ENCODE results near the gene ATP1B1. TPM values are rescaled to one million over a fixed set of nuclear protein-coding genes. Genes with fewer than 3 reads are reported as not detected.
"Not testable (repeated sequence)": the region's sequence is repeated elsewhere in the genome, so short reads cannot be mapped to it uniquely, and the experiment has no call there.

ATP1B1 gene
- total and polyA plus RNA-seq, 10 donors: 3.1 to 101 (median 57.3) TPM

DNA sequence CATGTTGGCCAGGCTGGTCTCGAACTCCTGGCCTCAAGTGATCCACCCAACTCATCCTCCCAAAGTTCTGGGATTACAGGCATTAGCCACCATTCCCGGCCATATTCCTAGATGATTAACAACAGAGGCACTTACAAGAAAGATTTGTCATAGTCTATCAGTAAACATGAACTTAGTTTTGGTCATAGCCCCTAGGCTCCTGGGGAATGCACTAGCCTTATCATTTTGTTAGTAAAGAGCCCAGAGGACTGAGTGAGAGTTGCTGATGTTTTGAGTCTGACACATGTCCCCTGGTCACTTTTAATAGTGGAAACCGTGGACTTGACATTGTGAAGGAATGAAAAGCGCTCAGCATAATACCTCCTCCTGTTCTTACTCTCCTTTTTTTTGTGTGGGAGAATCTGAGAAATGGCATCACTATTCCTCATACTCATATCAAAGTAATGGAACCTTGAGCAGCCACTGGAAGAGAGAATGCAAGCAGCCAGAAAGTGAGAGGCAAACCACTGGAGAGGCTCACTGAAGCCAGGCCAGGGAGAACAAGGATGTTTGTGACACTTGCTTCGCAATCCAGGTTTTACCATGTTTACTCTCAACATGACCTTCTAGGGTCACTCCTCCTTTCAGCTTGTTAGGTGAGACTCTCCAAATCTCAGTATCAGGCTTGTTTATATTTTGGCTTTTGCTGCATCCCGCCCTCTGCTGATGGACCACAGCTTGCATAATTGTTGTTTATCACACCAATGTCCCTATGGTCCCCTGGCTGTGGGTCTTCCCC is 14.8 kb downstream of the ATP1B1 start:
- H3K36me3 ChIP-seq: peaks cover 0 to 23% (median 0%) of the 10 kb centered on the region in 6 donors
- H3K9me3 ChIP-seq: no peaks in the 10 kb centered on the region
- intact Hi-C loops (cut with DNase I; ENCODE audit: low total_unique reads): no loop called here
- peaks cover 0 to 18% (median 6%) of the 10 kb centered on the region in 6 donors for H3K4me1 ChIP-seq
- TF ChIP-seq, protein P1, sequence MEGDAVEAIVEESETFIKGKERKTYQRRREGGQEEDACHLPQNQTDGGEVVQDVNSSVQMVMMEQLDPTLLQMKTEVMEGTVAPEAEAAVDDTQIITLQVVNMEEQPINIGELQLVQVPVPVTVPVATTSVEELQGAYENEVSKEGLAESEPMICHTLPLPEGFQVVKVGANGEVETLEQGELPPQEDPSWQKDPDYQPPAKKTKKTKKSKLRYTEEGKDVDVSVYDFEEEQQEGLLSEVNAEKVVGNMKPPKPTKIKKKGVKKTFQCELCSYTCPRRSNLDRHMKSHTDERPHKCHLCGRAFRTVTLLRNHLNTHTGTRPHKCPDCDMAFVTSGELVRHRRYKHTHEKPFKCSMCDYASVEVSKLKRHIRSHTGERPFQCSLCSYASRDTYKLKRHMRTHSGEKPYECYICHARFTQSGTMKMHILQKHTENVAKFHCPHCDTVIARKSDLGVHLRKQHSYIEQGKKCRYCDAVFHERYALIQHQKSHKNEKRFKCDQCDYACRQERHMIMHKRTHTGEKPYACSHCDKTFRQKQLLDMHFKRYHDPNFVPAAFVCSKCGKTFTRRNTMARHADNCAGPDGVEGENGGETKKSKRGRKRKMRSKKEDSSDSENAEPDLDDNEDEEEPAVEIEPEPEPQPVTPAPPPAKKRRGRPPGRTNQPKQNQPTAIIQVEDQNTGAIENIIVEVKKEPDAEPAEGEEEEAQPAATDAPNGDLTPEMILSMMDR (IDR thresholded peaks at IDR 0.05 in 8 of 11, conservative IDR thresholded peaks at IDR 0.05 in 3 of 11): no peak
- TF ChIP-seq POLR2AphosphoS5 (IDR thresholded peaks at IDR 0.05): no peak
- no peak for TF ChIP-seq POLR2A (IDR thresholded peaks at IDR 0.05)
- no peaks in the 10 kb centered on the region for H3K27me3 ChIP-seq (replicated peaks in 1 of 7)
- no peak for DNase-seq
- WGBS, 5 donors: 87 to 98% (median 95%) methylated on average over 6 of the region's 6 CpGs
- no peak overlapping the region for H3K4me3 ChIP-seq
- H3K27ac ChIP-seq: no peak overlapping the region

DNA sequence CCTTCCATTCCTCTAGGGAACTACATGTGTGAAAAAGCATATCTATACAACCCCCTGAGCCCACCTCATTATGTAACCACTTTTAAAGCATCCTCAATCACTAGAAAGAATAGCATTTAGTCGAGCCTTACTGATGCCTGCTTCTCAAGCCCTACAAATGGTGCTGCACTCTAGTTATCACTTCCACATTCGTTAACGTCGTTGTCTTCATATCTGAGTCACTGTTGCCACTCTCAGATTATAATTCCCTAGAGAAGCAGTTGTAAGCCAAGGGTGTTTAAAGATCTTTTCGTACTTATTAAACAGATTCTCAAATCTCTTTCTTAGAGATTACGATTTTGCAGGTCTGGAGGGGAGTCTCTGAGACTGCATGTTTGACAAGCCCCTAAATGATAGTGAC is 16.5 kb downstream of the ATP1B1 start:
- Histone ChIP-seq H3K4me3 (no peak overlapping the region), H3K27ac (no peak overlapping the region), H3K9me3 (no peaks in the 10 kb centered on the region), H3K27me3 (replicated peaks in 1 of 7) (no peaks in the 10 kb centered on the region), H3K4me1 (peaks cover 0 to 3% (median 0%) of the 10 kb centered on the region in 6 donors), H3K36me3 (peaks cover 0 to 39% (median 0%) of the 10 kb centered on the region in 6 donors)
- TF ChIP-seq POLR2A (IDR thresholded peaks at IDR 0.05) (no peak), POLR2AphosphoS5 (IDR thresholded peaks at IDR 0.05) (no peak)
- TF ChIP-seq, protein P1 (IDR thresholded peaks at IDR 0.05 in 8 of 11, conservative IDR thresholded peaks at IDR 0.05 in 3 of 11): no peak
- no peak for DNase-seq
- 59 to 84% (median 75%) methylated on average over 6 of the region's 6 CpGs for WGBS, 5 donors
- intact Hi-C loops (cut with DNase I; ENCODE audit: low total_unique reads): no loop called here

DNA sequence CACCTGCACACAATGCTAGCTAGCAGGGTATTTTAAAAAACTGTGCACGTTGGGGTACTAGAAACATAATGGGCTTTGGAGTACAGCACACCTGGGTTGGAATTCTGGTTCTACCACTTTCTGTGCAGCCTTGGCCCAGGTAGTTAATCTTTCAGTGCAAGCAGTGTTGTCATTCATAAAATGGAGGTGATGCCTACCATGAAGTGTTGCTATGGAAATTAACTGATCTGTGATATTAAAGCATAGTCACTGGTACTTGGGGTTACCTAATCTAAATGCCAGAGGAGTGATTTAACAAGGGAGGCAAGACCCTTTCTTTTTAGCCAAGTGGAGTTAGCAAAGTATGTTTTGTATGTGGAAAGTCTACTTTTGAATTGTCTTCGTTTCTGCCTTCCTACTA is 18.0 kb downstream of the ATP1B1 start:
- H3K36me3 ChIP-seq: peaks cover 0 to 51% (median 0%) of the 10 kb centered on the region in 6 donors
- TF ChIP-seq POLR2A (IDR thresholded peaks at IDR 0.05) (no peak), POLR2AphosphoS5 (IDR thresholded peaks at IDR 0.05) (no peak)
- TF ChIP-seq, protein P1 (IDR thresholded peaks at IDR 0.05 in 8 of 11, conservative IDR thresholded peaks at IDR 0.05 in 3 of 11): no peak
- H3K4me1 ChIP-seq: no peaks in the 10 kb centered on the region
- no peaks in the 10 kb centered on the region for H3K9me3 ChIP-seq
- intact Hi-C loops (cut with DNase I; ENCODE audit: low total_unique reads): no loop called here
- DNase-seq: no peak
- WGBS, 5 donors: 83 to 94% (median 85%) methylated on average over 2 of the region's 2 CpGs
- H3K27ac ChIP-seq: no peak overlapping the region
- no peaks in the 10 kb centered on the region for H3K27me3 ChIP-seq (replicated peaks in 1 of 7)
- H3K4me3 ChIP-seq: no peak overlapping the region

DNA sequence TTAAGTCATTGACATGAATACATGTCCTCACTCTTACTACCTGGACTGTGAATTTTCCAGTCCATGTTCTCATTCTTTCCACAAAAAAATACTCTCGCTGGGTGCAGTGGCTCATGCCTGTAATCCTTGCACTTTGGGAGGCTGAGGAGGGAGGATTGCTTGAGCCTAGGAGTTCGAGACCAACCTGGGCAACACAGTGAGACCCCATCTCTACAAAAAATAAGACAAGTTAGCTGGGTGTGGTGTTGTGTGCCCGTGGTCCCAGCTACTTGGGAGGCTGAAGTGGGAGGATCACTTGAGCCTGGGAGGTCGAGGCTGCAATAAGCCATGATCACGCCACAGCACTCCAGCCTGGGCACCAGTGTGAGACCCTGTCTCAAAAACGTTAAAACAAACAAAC is 19.1 kb downstream of the ATP1B1 start:
- H3K27me3 ChIP-seq (replicated peaks in 1 of 7); H3K27ac ChIP-seq; H3K4me3 ChIP-seq; DNase-seq; H3K9me3 ChIP-seq; intact Hi-C loops (cut with DNase I; ENCODE audit: low total_unique reads); H3K4me1 ChIP-seq: not testable (repeated sequence)
- WGBS, 5 donors: 92 to 93% (median 93%) methylated on average over 6 of the region's 6 CpGs
- H3K36me3 ChIP-seq: peaks cover 0 to 51% (median 0%) of the 10 kb centered on the region in 6 donors

Data from spleen (tissue), 11 donors.